ENCODE results near the gene AAGAB. TPM values are rescaled to one million over a fixed set of nuclear protein-coding genes. Genes with fewer than 3 reads are reported as not detected.

Gene AAGAB
- total RNA-seq, 2 experiments from 2014 or later: 14.2 to 15.6 TPM

GRCh38 chr15:67183443-67184169, 70.9 kb downstream of the AAGAB start:
- H3K27me3 ChIP-seq (ENCODE audit: control insufficient read depth in 1 of 2, insufficient read depth in 2 of 2, low read length in 2 of 2): no peaks in the 10 kb centered on the region
- no peak for DNase-seq
- Mint-ChIP-seq H3K4me1 (ENCODE audit: low read depth) (no peaks in the 10 kb centered on the region), H3K9me3 (no peaks in the 10 kb centered on the region), H3K4me3 (no peak overlapping the region), H3K36me3 (ENCODE audit: low read depth) (peaks cover 76% of the 10 kb centered on the region), H3K27me3 (no peaks in the 10 kb centered on the region), H3K27ac (no peak overlapping the region)
- H3K4me3 ChIP-seq (ENCODE audit: low read length): no peak overlapping the region
- TF ChIP-seq CTCF (IDR thresholded peaks at IDR 0.05): no peak
- H3K27ac ChIP-seq (ENCODE audit: low read depth in 1 of 2, low read length in 2 of 2): no peak overlapping the region
- H3K9me3 ChIP-seq (ENCODE audit: control insufficient read depth in 1 of 2, insufficient read depth in 1 of 2, low read length in 2 of 2): no peaks in the 10 kb centered on the region
- intact Hi-C loops (cut with DNase I, micrococcal nuclease): loop anchor here in 1 of 2 experiments (5.0 kb wide), 1 partner anchor 236 kb away; no protein-coding TSS in a partner anchor
- CTCF ChIA-PET: no interaction called here
- ATAC-seq (ENCODE audit: poor library complexity): no peak
- H3K36me3 ChIP-seq (ENCODE audit: insufficient read depth, low read length): peaks cover 91% of the 10 kb centered on the region
- peaks cover 11% of the 10 kb centered on the region for H3K4me1 ChIP-seq (ENCODE audit: insufficient read depth, low read length)
- POLR2A ChIA-PET: no interaction called here

GRCh38 chr15:67181221-67181639, 73.2 kb downstream of the AAGAB start:
- H3K36me3 ChIP-seq (ENCODE audit: insufficient read depth, low read length): peaks cover 86% of the 10 kb centered on the region
- CTCF ChIA-PET: interaction anchor here (0.7 kb wide), 1 partner anchor 72 kb away, joined by 3 read pairs; no protein-coding TSS in a partner anchor

GRCh38 chr15:67180514-67181191, 73.8 kb downstream of the AAGAB start:
- Histone ChIP-seq H3K27ac (ENCODE audit: low read depth in 1 of 2, low read length in 2 of 2) (no peak overlapping the region), H3K9me3 (ENCODE audit: control insufficient read depth in 1 of 2, insufficient read depth in 1 of 2, low read length in 2 of 2) (no peaks in the 10 kb centered on the region), H3K4me1 (ENCODE audit: insufficient read depth, low read length) (peaks cover 14% of the 10 kb centered on the region), H3K27me3 (ENCODE audit: control insufficient read depth in 1 of 2, insufficient read depth in 2 of 2, low read length in 2 of 2) (no peaks in the 10 kb centered on the region), H3K36me3 (ENCODE audit: insufficient read depth, low read length) (peaks cover 86% of the 10 kb centered on the region), H3K4me3 (ENCODE audit: low read length) (no peak overlapping the region)
- H3K4me3 Mint-ChIP-seq: no peak overlapping the region
- H3K4me1 Mint-ChIP-seq (ENCODE audit: low read depth): peaks cover 12% of the 10 kb centered on the region
- no peaks in the 10 kb centered on the region for H3K27me3 Mint-ChIP-seq
- ATAC-seq (ENCODE audit: poor library complexity) (no peak), DNase-seq (no peak)
- no peak for TF ChIP-seq CTCF (IDR thresholded peaks at IDR 0.05)
- H3K36me3 Mint-ChIP-seq (ENCODE audit: low read depth): peaks cover 70% of the 10 kb centered on the region
- intact Hi-C loops (cut with DNase I, micrococcal nuclease): loop anchor here (2.0 to 5.0 kb wide), 2 partner anchors 233 to 234 kb away; no protein-coding TSS in a partner anchor
- ChIA-PET POLR2A (no interaction called here), CTCF (interaction anchor here (0.7 kb wide), 1 partner anchor 72 kb away, joined by 3 read pairs; no protein-coding TSS in a partner anchor)
- no peak overlapping the region for H3K27ac Mint-ChIP-seq
- H3K9me3 Mint-ChIP-seq: no peaks in the 10 kb centered on the region

More at GRCh38 chr15:67181221-67181639, 73.2 kb downstream of the AAGAB start:
- peak in 6 of 14 experiments; percentile 12 to 46 (median 26) for DNase-seq
- Mint-ChIP-seq H3K27ac (no peak overlapping the region), H3K4me1 (ENCODE audit: low read depth) (peaks cover 7% of the 10 kb centered on the region), H3K36me3 (ENCODE audit: low read depth) (peaks cover 70% of the 10 kb centered on the region), H3K27me3 (no peaks in the 10 kb centered on the region), H3K4me3 (no peak overlapping the region), H3K9me3 (no peaks in the 10 kb centered on the region)
- ATAC-seq (ENCODE audit: poor library complexity): no peak
- Histone ChIP-seq H3K4me1 (ENCODE audit: insufficient read depth, low read length) (peaks cover 15% of the 10 kb centered on the region), H3K9me3 (ENCODE audit: control insufficient read depth in 1 of 2, insufficient read depth in 1 of 2, low read length in 2 of 2) (no peaks in the 10 kb centered on the region), H3K27me3 (ENCODE audit: control insufficient read depth in 1 of 2, insufficient read depth in 2 of 2, low read length in 2 of 2) (no peaks in the 10 kb centered on the region), H3K4me3 (ENCODE audit: low read length) (no peak overlapping the region), H3K27ac (ENCODE audit: low read depth in 1 of 2, low read length in 2 of 2) (no peak overlapping the region)
- no peak for TF ChIP-seq CTCF (IDR thresholded peaks at IDR 0.05)
- POLR2A ChIA-PET: no interaction called here
- intact Hi-C loops (cut with DNase I, micrococcal nuclease): loop anchor here (2.0 to 5.0 kb wide), 2 partner anchors 234 kb away; no protein-coding TSS in a partner anchor

All from CD4-positive, alpha-beta T cell (primary cell).